GM18498 (cell line): ENCODE results near the gene CCDC91.
"Not testable (repeated sequence)": the region's sequence is repeated elsewhere in the genome, so short reads cannot be mapped to it uniquely, and the experiment has no call there.

Experiments
- ATAC-seq: cut with Tn5 transposase; IDR thresholded peaks from one replicate; pipeline ENCODE4 v1.9.1; 2021; ENCODE audit warnings: mild to moderate bottlenecking, moderate library complexity; ENCODE audit not compliant: unreplicated experiment

Gene CCDC91

GRCh38 chr12:28180786-28181185 lies 9.5 kb upstream of the CCDC91 start:
- no peak for ATAC-seq

GRCh38 chr12:28184375-28184774 lies 5.9 kb upstream of the CCDC91 start:
- ATAC-seq = no peak

- no peak for ATAC-seq
Measured at GRCh38 chr12:28186500-28186899, 3.8 kb upstream of the CCDC91 start.

GRCh38 chr12:28189784-28190320 lies 404 bp upstream of the CCDC91 start:
- no peak for ATAC-seq

GRCh38 chr12:28191051-28192048 lies 1.1 kb downstream of the CCDC91 start:
- peak; percentile 9 for ATAC-seq

- ATAC-seq = no peak
Measured at GRCh38 chr12:28192125-28192524, 1.9 kb downstream of the CCDC91 start.

- not testable (repeated sequence) for ATAC-seq
Measured at GRCh38 chr12:28194621-28195020, 4.4 kb downstream of the CCDC91 start.

- ATAC-seq = not testable (repeated sequence)
Measured at GRCh38 chr12:28201136-28201535, 10.9 kb downstream of the CCDC91 start.

- ATAC-seq = no peak
Measured at GRCh38 chr12:28202374-28203130, 12.3 kb downstream of the CCDC91 start.

- no peak for ATAC-seq
Measured at GRCh38 chr12:28209782-28210181, 19.5 kb downstream of the CCDC91 start.

GRCh38 chr12:28212182-28212581 lies 21.9 kb downstream of the CCDC91 start:
- no peak for ATAC-seq

GRCh38 chr12:28215021-28215420 lies 24.8 kb downstream of the CCDC91 start:
- ATAC-seq = no peak

- ATAC-seq = no peak
Measured at GRCh38 chr12:28216016-28216415, 25.8 kb downstream of the CCDC91 start.

- peak; percentile 64 for ATAC-seq
Measured at GRCh38 chr12:28217805-28218204, 27.5 kb downstream of the CCDC91 start.

- no peak for ATAC-seq
Measured at GRCh38 chr12:28218875-28219274, 28.6 kb downstream of the CCDC91 start.

GRCh38 chr12:28219827-28220226 lies 29.6 kb downstream of the CCDC91 start:
- ATAC-seq = no peak

GRCh38 chr12:28222081-28222700 lies 31.9 kb downstream of the CCDC91 start:
- no peak for ATAC-seq

GRCh38 chr12:28223025-28223554 lies 32.8 kb downstream of the CCDC91 start:
- ATAC-seq = peak; percentile 94

- peak; percentile 43 for ATAC-seq
Measured at GRCh38 chr12:28223858-28224257, 33.6 kb downstream of the CCDC91 start.

GRCh38 chr12:28226705-28227104 lies 36.4 kb downstream of the CCDC91 start:
- no peak for ATAC-seq

GRCh38 chr12:28227251-28227650 lies 37.0 kb downstream of the CCDC91 start:
- no peak for ATAC-seq
